GM12872 (cell line): ENCODE measurements around the gene TP53BP2.

Source experiments
- CTCF ChIP-seq: IDR thresholded peaks from 3 replicates; pipeline ENCODE4 v1.5.1; 2011; ENCODE audit warnings: low read depth, mild to moderate bottlenecking, low read length, moderate library complexity; ENCODE audit not compliant: insufficient read depth

The TP53BP2 gene

GRCh38 chr1:223873044-223873443 is 27.3 kb upstream of the TP53BP2 start:
- TF ChIP-seq CTCF, result no peak

GRCh38 chr1:223872308-223872901 is 26.7 kb upstream of the TP53BP2 start:
- TF ChIP-seq CTCF, result no peak

- TF ChIP-seq CTCF, result no peak
Observed at GRCh38 chr1:223870617-223871574, 25.1 kb upstream of the TP53BP2 start.

GRCh38 chr1:223864084-223864483 is 18.3 kb upstream of the TP53BP2 start:
- no peak for TF ChIP-seq CTCF

GRCh38 chr1:223861904-223862303 is 16.2 kb upstream of the TP53BP2 start:
- no peak for TF ChIP-seq CTCF

GRCh38 chr1:223860051-223860622 is 14.4 kb upstream of the TP53BP2 start:
- no peak for TF ChIP-seq CTCF

GRCh38 chr1:223859058-223859457 is 13.3 kb upstream of the TP53BP2 start:
- TF ChIP-seq CTCF, result no peak
